Ovary (tissue), 3 donors: ENCODE results near the gene DAW1.

ENCODE experiments used
- CTCF ChIP-seq, 3 donors: fragments of 450-650 bp in 2 of 3; fragments of 200-600 bp in 1 of 3; IDR thresholded peaks; one replicate each; pipeline versions ENCODE4 v1.5.1 to v1.8.0; 2016 to 2022; ENCODE audit warnings: antibody characterized with exemption in 3 of 3, mild to moderate bottlenecking in 1 of 3
- POLR2A ChIP-seq: fragments of 450-650 bp; IDR thresholded peaks from one replicate; pipeline ENCODE4 v1.6.1; 2017; ENCODE audit warnings: antibody characterized with exemption, mild to moderate bottlenecking, moderate library complexity
- donor health status: DM: no; HTN: no; CAD: no.

GRCh38 chr2:227856697-227857096 lies 14.7 kb upstream of the DAW1 start:
- no peak for TF ChIP-seq CTCF (IDR thresholded peaks at IDR 0.05)
- no peak for TF ChIP-seq POLR2A
